Kidney tubule cell (primary cell): ENCODE measurements around the gene KCTD20.

Experiments used
- DNase-seq: peaks from one replicate; pipeline ENCODE4 v3.0.0-alpha.2; 2018; ENCODE audit warnings: low spot score

KCTD20 gene

GRCh38 chr6:36493859-36494258 is 51.1 kb downstream of the KCTD20 start:
- DNase-seq, result no peak

- DNase-seq, result no peak
These were observed 52.3 kb downstream of the KCTD20 start for GRCh38 chr6:36495086-36495485.

- DNase-seq, result peak; percentile 10
These were observed 57.1 kb downstream of the KCTD20 start for GRCh38 chr6:36499918-36500317.

GRCh38 chr6:36501686-36502085 is 58.9 kb downstream of the KCTD20 start:
- no peak for DNase-seq

GRCh38 chr6:36504181-36504580 is 61.4 kb downstream of the KCTD20 start:
- DNase-seq, result no peak

- no peak for DNase-seq
These were observed 62.2 kb downstream of the KCTD20 start for GRCh38 chr6:36504982-36505381.

- DNase-seq, result no peak
These were observed 63.1 kb downstream of the KCTD20 start for GRCh38 chr6:36505744-36506534.

GRCh38 chr6:36506611-36507010 is 63.8 kb downstream of the KCTD20 start:
- DNase-seq, result no peak

GRCh38 chr6:36508532-36508931 is 65.7 kb downstream of the KCTD20 start:
- DNase-seq, result peak; percentile 19

GRCh38 chr6:36510365-36510764 is 67.6 kb downstream of the KCTD20 start:
- DNase-seq, result no peak

- peak; percentile 75 for DNase-seq
These were observed 72.0 kb downstream of the KCTD20 start for GRCh38 chr6:36514554-36515456.

- DNase-seq, result no peak
These were observed 73.0 kb downstream of the KCTD20 start for GRCh38 chr6:36515844-36516243.

GRCh38 chr6:36516559-36516958 is 73.8 kb downstream of the KCTD20 start:
- DNase-seq, result no peak

- DNase-seq, result no peak
These were observed 74.2 kb downstream of the KCTD20 start for GRCh38 chr6:36516988-36517387.

- DNase-seq, result no peak
These were observed 74.6 kb downstream of the KCTD20 start for GRCh38 chr6:36517408-36517807.

GRCh38 chr6:36519352-36519751 is 76.6 kb downstream of the KCTD20 start:
- no peak for DNase-seq

- no peak for DNase-seq
These were observed 80.7 kb downstream of the KCTD20 start for GRCh38 chr6:36523451-36523850.

GRCh38 chr6:36523936-36524499 is 81.2 kb downstream of the KCTD20 start:
- no peak for DNase-seq

- DNase-seq, result no peak
These were observed 82.1 kb downstream of the KCTD20 start for GRCh38 chr6:36524871-36525270.

- DNase-seq, result no peak
These were observed 82.5 kb downstream of the KCTD20 start for GRCh38 chr6:36525346-36525745.

- DNase-seq, result no peak
These were observed 83.3 kb downstream of the KCTD20 start for GRCh38 chr6:36526066-36526465.

GRCh38 chr6:36533321-36533720 is 90.5 kb downstream of the KCTD20 start:
- DNase-seq, result no peak
